Tibial nerve (tissue), 4 donors: ENCODE measurements around the gene ITM2C. TPM values are rescaled to one million over a fixed set of nuclear protein-coding genes. Genes with fewer than 3 reads are reported as not detected.
A peak's percentile ranks its signal among the peaks of the same experiment; 100 is the strongest.

Experiments
- DNase-seq, 2 donors: peaks; one replicate each; pipeline ENCODE4 v3.0.0-alpha.2; 2019; ENCODE audit warnings: low spot score in 2 of 2
- H3K27ac ChIP-seq, 4 donors: fragments of 200-600 bp; sonication (generic) in 3 of 4; one replicate each; pipeline ENCODE4 v1.5.1; 2017 to 2019; ENCODE audit warnings: mild to moderate bottlenecking in 1 of 4
- H3K27me3 ChIP-seq, 2 donors: fragments of 200-600 bp; sonication (generic) in 1 of 2; one replicate each; pipeline versions ENCODE4 v1.5.1 to v1.6.0; 2017 to 2019
- H3K36me3 ChIP-seq, 3 donors: fragments of 200-600 bp; sonication (generic); one replicate each; pipeline ENCODE4 v1.5.1; 2018 to 2019
- H3K4me1 ChIP-seq, 4 donors: fragments of 200-600 bp; sonication (generic) in 3 of 4; one replicate each; pipeline ENCODE4 v1.5.1; 2017 to 2019
- H3K4me3 ChIP-seq, 4 donors: fragments of 200-600 bp; sonication (generic) in 3 of 4; one replicate each; pipeline ENCODE4 v1.5.1; 2017 to 2019; ENCODE audit warnings: mild to moderate bottlenecking in 1 of 4, moderate library complexity in 1 of 4
- H3K9me3 ChIP-seq, 4 donors: fragments of 200-600 bp; sonication (generic) in 3 of 4; one replicate each; pipeline ENCODE4 v1.5.1; 2017 to 2019
- CTCF ChIP-seq, 5 experiments: fragments of 200-600 bp in 3 of 5; fragments of 450-650 bp in 2 of 5; sonication (generic) in 3 of 5; IDR thresholded peaks; one replicate each; pipeline ENCODE4 v1.5.1; 2016 to 2019; ENCODE audit warnings: antibody characterized with exemption in 5 of 5, mild to moderate bottlenecking in 3 of 5, moderate library complexity in 2 of 5
- EP300 ChIP-seq, 2 donors: sonication (generic); formaldehyde crosslinking; IDR thresholded peaks; one replicate each; pipeline ENCODE4 v1.6.1; 2017; ENCODE audit warnings: antibody characterized with exemption in 2 of 2, mild to moderate bottlenecking in 1 of 2
- POLR2A ChIP-seq, 2 donors: fragments of 450-650 bp; IDR thresholded peaks; one replicate each; pipeline ENCODE4 v1.6.1; 2017; ENCODE audit warnings: antibody characterized with exemption in 2 of 2, mild to moderate bottlenecking in 2 of 2, moderate library complexity in 2 of 2
- WGBS, 2 donors: methylation state at CpG; one replicate each; pipeline ENCODE4 v1.1.5; 2018; 5-methylcytosine and 5-hydroxymethylcytosine counted together
- total RNA-seq, 4 donors: library from RNA; depleted of rRNA; stranded (reverse); fragments of >200 nt; gene quantifications; one replicate each; pipeline ENCODE4 v1.1.0, GENCODE V29; 2016

Gene ITM2C
- total RNA-seq, 4 donors from 2014 or later: 80.1 to 146 (median 128) TPM

- Histone ChIP-seq H3K27ac (peak overlapping the region in 1 of 4 donors; percentile 36), H3K27me3 (peaks cover 0 to 6% of the 10 kb centered on the region in 2 donors), H3K9me3 (no peaks in the 10 kb centered on the region), H3K4me1 (peaks cover 0 to 6% (median 0%) of the 10 kb centered on the region in 4 donors), H3K4me3 (no peak overlapping the region), H3K36me3 (peaks cover 0 to 15% (median 14%) of the 10 kb centered on the region in 3 donors)
- no peak for DNase-seq
- TF ChIP-seq POLR2A (IDR thresholded peaks at IDR 0.05): no peak
- TF ChIP-seq EP300 (IDR thresholded peaks at IDR 0.05): no peak
- TF ChIP-seq CTCF (IDR thresholded peaks at IDR 0.05): no peak
- WGBS, 2 donors: 88 to 90% methylated on average over 12 to 13 of the region's 13 CpGs
Observed at GRCh38 chr2:230821991-230822520, 42.7 kb upstream of the ITM2C start.

GRCh38 chr2:230823264-230823964 is 41.3 kb upstream of the ITM2C start:
- Histone ChIP-seq H3K27ac (no peak overlapping the region), H3K4me3 (no peak overlapping the region), H3K4me1 (peaks cover 0 to 12% (median 3%) of the 10 kb centered on the region in 4 donors), H3K9me3 (no peaks in the 10 kb centered on the region), H3K36me3 (peaks cover 0 to 7% (median 6%) of the 10 kb centered on the region in 3 donors), H3K27me3 (peaks cover 0 to 20% of the 10 kb centered on the region in 2 donors)
- TF ChIP-seq EP300 (IDR thresholded peaks at IDR 0.05) (no peak), CTCF (IDR thresholded peaks at IDR 0.05) (no peak), POLR2A (IDR thresholded peaks at IDR 0.05) (no peak)
- DNase-seq: no peak
- 77 to 79% methylated on average over 10 of the region's 10 CpGs for WGBS, 2 donors

- Histone ChIP-seq H3K4me1 (peaks cover 0 to 14% (median 4%) of the 10 kb centered on the region in 4 donors), H3K27ac (no peak overlapping the region), H3K4me3 (peak overlapping the region in 1 of 4 donors; percentile 34), H3K36me3 (no peaks in the 10 kb centered on the region), H3K27me3 (peaks cover 0 to 30% of the 10 kb centered on the region in 2 donors), H3K9me3 (no peaks in the 10 kb centered on the region)
- peak in 1 of 2 donors; percentile 61 for DNase-seq
- 22 to 23% methylated on average over 14 of the region's 14 CpGs for WGBS, 2 donors
- TF ChIP-seq POLR2A (IDR thresholded peaks at IDR 0.05) (no peak), CTCF (IDR thresholded peaks at IDR 0.05) (peak; percentile 62 to 81 (median 74))
Observed at GRCh38 chr2:230824406-230824978, 40.2 kb upstream of the ITM2C start.

- TF ChIP-seq POLR2A (IDR thresholded peaks at IDR 0.05) (no peak), CTCF (IDR thresholded peaks at IDR 0.05) (no peak)
- Histone ChIP-seq H3K27ac (no peak overlapping the region), H3K36me3 (no peaks in the 10 kb centered on the region), H3K4me1 (peaks cover 0 to 14% (median 4%) of the 10 kb centered on the region in 4 donors), H3K27me3 (peaks cover 0 to 37% of the 10 kb centered on the region in 2 donors), H3K4me3 (no peak overlapping the region), H3K9me3 (no peaks in the 10 kb centered on the region)
- WGBS, 2 donors: 58 to 59% methylated on average over 1 of the region's 1 CpG
- DNase-seq: no peak
Observed at GRCh38 chr2:230825354-230825753, 39.4 kb upstream of the ITM2C start.

GRCh38 chr2:230827774-230828271 is 36.9 kb upstream of the ITM2C start:
- peaks cover 0 to 18% (median 4%) of the 10 kb centered on the region in 4 donors for H3K4me1 ChIP-seq

More at GRCh38 chr2:230827774-230828271, 36.9 kb upstream of the ITM2C start:
- no peaks in the 10 kb centered on the region for H3K9me3 ChIP-seq
- peaks cover 0 to 47% of the 10 kb centered on the region in 2 donors for H3K27me3 ChIP-seq
- DNase-seq: no peak
- WGBS, 2 donors: 47 to 54% methylated on average over 16 to 26 of the region's 36 CpGs
- H3K36me3 ChIP-seq: no peaks in the 10 kb centered on the region
- H3K27ac ChIP-seq: no peak overlapping the region
- H3K4me3 ChIP-seq: peak overlapping the region in 3 of 4 donors; percentile 26 to 44 (median 38)
- no peak for TF ChIP-seq CTCF (IDR thresholded peaks at IDR 0.05)
- no peak for TF ChIP-seq EP300 (IDR thresholded peaks at IDR 0.05)
- no peak for TF ChIP-seq POLR2A (IDR thresholded peaks at IDR 0.05)
